NCI-H1417 treated with DMSO at 0.1 percent for 48 hours (cell line): ENCODE measurements around the gene TUBB4A.
"Not testable (repeated sequence)": the region's sequence is repeated elsewhere in the genome, so short reads cannot be mapped to it uniquely, and the experiment has no call there.

Source experiments
- DNase-seq: peaks from one replicate; lab custom pipeline; 2025; lab: John Stamatoyannopoulos, UW

Gene TUBB4A

DNA sequence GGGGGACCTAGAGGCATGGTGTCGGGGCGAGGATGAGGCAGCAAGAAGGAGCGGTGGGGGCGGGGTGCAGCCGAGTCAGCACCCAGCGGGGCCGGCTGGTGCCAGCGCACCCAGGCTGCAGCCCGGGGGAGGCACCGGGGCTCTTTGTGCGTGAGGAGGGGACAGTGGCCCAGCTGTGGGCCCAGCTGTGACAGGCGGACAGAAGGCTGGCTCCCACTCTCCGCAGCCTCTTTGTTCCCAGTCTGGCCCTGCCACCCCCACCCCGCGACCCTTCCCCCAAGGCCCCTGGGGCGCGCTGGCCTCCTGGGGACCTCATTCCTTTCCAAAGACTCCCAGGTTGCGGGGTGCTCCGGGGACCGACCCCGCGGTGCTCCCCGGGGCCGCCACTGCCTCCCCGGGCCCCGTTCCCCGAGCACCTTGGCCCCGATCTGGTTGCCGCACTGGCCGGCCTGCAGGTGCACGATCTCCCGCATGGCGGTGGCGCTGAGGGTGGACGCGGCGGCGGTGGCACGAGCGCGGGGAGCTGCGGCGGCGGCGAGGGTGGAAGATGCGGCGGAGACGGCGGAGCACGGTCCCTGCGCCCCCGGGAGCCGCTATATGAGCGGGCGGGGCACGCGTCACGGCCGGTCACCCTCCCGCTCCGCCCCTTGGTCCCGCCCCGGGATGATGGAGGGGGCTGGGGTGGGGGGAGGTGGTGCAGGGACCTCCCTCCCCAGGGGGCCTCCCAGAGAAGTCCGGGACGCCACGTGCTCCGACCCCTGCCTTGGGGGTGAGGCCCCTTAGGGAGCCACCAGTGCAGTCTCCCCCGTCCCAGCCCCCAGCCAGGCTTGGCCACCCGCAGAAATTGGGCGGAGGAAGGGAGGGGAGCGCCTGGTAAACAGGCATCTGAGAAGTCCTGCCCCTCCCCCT lies at the start of gene TUBB4A:
Gene TUBB4A (minus strand): TSS at position 570 of the 909 bp plus-strand sequence. CDS start 97 bp downstream, at position 473.
- DNase-seq: no peak

DNA sequence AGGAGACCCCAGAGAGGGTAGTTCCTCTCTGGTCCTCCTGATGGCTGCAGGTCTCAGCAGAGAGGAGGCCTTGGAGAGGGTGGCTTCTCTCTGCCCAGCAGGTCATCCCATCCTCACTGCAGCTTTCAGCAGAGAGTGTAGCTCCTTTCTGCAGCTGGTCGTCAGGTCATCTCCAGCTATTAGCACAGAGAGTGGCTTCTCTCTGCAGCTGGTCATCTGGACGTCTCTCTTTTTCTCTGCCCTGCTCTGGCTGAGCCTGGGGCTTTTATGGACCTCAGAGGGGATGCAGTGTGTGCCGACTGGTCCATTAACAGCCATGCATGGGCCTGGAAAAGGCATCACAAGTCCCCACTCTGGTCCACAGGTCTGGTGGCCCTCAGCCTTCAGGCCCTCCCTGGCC lies 49.0 kb upstream of the TUBB4A start:
- DNase-seq: no peak

DNA sequence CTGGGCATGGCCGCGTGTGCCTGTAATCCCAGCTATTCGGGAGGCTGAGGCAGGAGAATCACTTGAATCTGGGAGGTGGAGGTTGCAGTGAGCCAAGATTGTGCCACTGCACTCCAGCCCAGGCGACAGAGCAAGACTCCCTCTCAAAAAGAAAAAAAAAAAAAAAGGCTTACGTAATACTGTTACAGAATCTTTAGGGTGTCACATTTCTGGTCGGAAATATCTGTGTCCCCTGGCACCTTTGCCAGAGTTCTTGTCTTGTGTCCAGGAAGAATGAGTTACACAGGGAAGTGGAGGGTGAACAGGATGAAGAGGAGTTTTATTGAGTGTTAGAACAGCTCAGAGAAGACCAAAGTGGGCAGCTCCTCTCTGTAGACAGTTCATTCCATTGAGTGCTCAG lies 48.6 kb upstream of the TUBB4A start:
- DNase-seq: not testable (repeated sequence)

DNA sequence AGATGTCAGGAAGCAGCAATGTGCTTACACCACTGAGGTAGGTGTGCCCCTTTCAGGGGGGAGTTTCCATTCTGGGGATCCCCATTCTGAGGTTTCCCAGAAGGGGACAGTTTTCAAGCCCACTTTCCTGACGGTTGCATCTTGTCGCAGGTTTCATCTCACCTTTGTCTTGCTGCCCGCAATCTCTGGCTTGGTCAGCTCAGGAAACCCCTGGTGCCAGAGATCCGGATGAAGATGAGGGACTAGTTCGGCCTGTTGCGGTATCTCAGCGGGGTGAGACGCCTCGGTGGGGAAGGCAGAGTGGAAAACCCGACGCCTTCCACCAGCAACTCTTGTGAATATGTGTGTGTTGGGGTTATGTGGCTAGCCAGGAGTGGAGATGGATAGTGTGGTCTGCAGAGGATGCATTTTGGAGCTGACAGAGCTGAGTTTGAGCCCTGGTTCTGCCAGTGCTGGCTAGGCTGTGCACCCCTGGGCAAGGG lies 41.8 kb upstream of the TUBB4A start:
- DNase-seq: no peak

DNA sequence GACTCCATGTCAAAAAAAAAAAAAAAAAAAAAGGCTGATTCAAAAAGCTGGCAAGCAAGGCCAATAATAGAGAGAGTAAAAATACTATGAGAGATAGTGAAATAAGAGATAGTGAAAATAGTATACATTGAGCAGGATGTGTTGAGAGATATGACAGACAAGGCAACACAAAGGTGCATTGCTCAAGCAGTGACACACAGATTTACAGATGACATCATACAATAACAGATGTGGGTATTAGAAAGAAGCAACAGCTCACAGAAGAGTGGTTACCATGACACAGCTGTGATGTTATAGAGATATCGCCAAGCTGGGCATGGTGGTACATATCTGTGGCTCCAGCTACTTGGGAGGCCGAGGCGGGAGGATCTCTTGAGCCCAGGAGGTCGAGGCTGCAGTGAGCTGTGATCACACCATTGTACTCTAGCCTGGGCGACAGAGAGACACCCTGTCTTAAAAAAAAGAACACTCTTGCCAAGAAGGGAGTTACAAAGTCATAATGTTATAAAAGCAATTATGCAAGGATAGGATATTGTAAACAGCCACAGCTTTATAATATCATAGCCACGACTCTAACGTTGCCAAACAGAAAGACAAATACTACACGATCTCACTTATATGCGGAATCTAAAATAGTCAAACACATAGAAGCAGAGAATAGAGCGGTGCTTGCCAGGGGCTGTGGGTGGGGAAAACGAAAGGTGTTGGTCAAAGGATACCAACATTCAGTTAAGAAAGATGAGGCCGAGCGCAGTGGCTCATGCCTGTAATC lies 39.0 kb upstream of the TUBB4A start:
- no peak for DNase-seq

DNA sequence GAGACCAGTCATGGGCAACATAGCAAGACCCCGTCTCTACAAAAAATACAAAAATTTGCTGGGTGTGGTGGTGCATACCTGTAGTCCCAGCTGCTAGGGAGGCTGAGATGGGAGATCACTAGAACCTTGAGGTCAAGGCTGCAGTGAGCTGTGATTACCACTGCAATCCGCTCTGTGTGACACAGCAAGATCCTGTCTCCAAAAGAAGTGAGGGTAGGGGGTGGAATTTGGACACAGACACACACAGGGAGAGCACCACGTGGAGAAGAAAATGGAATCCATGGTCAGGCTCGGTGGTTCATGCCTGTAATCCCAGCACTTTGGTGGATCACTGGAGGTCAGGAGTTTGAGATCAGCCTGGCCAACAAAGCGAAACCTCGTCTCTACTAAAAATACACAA lies 37.4 kb upstream of the TUBB4A start:
- DNase-seq: no peak

DNA sequence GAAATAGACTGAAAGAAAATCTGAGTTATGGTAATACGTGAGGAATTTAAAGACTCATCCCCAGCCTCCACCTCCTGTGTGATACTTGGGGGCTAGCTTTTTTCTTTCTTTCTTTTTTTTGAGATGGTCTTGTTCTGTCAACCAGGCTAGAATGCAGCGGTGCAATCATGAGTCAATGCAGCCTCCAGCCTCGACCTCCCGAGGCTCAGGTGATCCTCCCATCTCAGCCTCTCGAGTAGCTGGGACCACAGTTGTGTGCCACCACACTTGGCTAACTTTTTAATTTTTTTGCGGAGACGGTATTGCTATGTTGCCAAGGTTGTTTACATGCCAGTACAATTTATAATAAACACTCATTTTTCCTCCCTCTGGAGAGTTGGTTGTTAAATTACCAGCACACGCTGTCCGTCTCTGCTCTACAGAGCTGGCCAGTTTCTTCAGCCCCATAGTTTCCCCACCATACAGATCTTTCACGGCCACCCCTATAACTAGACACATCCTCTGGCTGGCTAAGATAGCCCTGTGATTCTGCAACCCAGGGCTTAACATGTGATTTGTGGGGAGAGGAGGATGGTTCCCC lies 33.5 kb upstream of the TUBB4A start:
- DNase-seq: no peak

DNA sequence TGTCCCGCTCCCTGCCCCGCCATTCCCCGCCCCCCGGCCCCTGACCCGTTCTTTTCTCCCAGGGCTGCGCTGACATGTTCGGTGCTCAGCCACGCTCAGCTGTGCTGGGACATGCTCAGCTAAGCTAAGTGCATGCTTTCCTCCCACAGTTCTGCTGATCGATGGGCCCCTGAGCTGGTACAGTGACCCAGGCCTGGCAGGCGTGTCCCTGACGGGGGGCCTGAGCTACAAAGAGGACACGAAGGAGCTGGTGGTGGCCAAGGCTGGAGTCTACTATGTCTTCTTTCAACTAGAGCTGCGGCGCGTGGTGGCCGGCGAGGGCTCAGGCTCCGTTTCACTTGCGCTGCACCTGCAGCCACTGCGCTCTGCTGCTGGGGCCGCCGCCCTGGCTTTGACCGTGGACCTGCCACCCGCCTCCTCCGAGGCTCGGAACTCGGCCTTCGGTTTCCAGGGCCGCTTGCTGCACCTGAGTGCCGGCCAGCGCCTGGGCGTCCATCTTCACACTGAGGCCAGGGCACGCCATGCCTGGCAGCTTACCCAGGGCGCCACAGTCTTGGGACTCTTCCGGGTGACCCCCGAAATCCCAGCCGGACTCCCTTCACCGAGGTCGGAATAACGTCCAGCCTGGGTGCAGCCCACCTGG lies 32.5 kb upstream of the TUBB4A start:
- no peak for DNase-seq

DNA sequence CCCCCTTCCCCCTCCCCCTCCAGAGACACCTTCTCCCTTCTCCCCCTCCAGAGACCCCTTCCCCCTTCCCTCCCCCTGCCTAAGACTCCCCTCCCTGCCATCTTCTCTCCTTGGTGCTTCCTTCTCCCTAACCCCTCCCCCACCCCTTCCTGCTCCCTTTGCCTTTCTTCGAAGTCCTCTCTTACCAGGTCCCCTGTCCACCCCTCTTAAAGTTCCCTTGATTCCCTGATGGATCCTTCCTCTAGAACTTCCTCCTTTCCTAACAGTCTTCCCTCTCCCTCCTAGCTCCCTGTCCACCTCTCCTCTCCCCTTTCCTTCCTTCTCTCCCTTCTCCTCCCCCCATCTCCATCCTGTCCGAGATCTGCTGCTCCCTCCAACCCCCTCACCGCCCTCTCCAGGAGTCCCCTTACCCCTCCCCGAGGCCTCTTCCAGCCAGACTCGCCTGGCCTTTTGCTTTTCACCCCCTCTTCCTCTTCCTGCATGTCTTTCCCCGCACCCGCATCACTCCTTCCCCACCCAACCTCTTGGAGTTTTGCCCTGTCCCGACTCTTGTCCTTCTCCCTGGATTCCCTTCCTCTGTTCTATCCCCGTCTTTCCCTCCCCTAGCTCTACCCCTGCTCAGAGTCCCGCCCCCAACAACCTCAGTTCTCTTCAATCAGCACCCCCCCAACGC lies 31.8 kb upstream of the TUBB4A start:
- no peak for DNase-seq

DNA sequence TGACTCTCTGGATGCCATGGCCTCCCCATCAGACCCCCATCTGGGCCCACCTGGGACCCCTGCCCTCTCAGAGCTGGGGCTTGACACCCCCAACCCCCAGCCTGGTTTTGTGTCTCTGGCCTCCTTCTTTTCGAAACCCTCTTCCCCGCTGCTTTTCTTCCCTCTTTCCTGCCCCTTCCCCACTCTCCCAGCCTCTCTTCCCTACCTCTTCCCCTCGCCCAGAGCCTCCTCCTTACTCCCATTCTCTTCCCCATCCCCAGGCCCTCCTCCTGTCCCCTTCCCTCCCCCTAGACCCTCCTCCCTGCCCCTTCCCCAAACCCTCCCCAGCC lies 30.9 kb upstream of the TUBB4A start:
- no peak for DNase-seq

DNA sequence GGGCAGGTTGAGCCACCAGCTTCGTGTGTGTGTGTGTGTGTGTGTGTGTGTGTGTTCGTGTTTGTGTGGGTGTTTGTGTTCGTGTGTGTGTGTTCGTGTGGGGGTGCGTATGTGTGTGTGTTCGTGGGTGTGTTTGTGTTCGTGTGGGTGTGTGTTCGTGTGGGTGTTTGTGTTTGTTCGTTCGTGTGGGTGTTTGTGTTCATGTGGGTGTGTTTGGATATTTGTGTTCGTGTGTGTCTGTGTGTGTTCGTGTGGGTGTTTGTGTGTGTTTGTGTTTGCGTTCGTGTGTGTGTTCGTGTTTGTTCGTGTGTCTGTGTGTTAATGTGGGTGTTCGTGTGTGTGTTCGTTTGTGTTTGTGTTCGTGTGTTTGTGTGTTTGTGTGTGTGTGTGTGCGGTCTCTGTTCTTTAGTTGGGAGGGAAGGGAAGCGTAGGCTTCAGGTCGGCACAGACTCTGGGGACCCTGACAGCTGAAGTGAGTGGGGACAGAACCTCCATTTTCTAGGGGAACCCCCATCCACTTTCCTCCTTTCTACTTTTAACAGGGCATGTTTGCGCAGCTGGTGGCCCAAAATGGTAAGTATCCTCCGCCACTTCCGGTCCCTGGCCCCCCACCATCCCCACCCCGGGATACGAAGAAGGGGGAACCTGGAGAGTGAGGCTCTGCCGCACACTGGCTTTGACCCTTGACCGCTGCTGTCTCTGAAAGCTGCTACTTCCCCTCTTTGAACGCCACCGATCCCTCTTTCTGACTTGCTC lies 30.3 kb upstream of the TUBB4A start:
- no peak for DNase-seq

DNA sequence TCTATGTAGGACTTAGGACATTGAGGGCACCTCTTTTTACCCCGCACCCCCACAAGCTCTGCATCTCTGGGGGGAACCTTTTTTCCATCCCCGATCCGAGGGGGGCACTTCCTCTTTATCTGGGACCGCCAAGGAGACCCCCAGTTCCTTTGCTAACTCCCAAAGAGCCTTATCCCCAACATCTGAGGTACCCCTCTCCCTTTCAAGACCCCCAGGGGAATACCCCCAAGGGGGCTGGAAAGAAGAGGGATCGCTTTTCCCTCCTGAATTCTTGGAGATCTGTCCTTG lies 29.8 kb upstream of the TUBB4A start:
- DNase-seq: no peak

DNA sequence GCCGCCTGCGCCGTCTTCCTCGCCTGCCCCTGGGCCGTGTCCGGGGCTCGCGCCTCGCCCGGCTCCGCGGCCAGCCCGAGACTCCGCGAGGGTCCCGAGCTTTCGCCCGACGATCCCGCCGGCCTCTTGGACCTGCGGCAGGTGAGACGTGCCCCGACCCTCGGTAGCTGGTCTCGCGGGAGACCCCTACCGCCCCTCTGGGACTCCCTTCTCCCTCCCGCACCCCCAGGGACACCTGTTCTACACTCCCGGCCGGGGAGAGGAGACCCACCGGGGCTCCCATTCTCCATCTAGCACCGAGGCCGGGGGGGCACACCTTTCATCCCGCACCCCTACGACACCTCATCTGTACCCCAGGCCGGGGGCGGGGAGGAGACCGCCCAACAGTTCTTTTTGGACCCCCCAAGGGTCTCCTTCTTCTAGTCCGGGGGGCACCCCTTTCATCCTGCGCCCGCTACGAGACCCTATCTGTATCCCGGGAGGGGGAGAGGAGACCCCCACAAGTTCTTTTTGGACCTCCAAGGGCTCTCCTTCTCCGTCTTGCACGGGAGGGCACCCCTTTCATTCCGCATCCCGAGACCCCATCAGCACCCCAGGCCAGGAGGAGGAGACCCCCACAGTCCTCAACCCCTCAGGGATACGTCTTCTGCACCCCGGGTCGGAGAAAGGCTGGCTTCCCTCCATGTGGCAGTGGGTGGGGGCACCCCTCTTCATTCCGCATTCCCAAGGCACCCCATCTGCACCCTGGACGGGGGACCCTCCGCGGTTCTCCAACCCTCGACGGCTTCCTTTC lies 29.2 kb upstream of the TUBB4A start:
- DNase-seq: no peak

DNA sequence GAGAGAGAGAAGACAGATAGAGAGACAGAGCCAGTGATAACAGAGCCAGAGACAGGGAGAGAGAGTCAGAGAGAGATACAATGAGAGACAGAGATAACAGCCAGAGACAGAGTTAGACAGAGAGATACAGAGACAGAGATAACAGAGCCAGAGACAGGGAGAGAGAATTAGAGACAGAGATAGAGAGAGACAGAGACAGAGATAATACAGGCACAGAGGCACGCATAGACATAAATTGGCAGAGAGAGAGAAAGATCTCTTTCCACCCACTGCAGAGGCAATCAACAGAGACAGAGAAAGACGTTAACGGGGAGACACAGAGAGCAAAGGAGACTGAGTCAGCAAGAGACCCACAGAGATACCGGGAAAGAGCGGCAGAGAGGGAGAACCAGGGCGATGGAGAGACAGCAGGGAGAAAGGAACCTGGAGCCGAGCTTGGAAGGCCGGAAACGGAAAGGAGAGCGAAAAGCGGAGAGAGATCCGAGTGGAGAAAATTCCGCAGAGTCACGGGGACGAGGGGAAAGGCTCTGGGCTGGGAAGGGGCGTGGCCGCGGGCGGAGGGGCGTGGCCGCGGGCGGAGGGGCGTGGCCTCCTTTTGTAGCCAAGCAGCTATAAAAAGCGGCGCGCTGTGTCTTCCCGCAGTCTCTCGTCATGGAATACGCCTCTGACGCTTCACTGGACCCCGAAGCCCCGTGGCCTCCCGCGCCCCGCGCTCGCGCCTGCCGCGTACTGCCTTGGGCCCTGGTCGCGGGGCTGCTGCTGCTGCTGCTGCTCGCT lies 28.5 kb upstream of the TUBB4A start, which contains the start of gene TNFSF9:
Gene TNFSF9 (plus strand): TSS at position 641 of the 777 bp plus-strand sequence. CDS start 11 bp downstream, at position 652.
- peak; percentile 5 for DNase-seq

DNA sequence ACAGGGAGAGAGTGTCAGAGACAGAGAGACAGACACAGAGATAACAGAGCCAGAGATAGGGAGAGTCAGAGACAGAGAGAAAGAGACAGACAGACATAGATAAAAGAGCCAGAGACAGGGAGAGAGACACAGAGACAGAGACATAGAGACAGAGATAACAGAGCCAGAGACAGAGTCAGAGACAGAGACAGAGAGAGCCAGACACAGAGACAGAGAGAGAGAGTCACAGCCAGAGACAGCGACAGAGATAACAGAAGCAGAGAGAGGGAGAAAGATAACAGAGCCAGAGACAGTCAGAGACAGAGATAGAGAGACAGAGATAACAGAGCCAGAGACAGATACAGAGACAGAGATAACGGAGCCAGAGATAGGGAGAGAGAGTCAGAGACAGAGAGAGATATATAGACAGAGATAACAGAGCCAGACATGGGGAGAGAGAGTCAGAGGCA lies 27.9 kb upstream of the TUBB4A start:
- DNase-seq: no peak

DNA sequence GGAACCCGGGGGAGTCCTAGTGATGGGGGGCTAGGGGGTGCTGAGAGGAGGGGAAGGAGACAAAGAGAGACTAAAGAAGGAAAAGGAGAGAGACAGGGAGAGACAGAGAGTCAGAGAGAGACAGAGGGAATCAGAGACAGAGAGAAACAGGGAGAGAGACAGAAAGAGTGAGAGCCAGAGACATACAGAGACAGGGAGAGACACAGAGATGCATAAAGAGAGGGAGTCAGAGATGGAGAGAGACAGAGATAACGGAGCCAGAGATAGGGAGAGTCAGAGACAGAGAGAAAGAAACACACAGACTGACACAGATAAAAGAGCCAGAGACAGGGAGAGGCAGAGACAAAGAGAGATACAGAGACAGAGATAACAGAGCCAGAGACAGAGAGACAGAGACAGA lies 27.2 kb upstream of the TUBB4A start:
- no peak for DNase-seq

DNA sequence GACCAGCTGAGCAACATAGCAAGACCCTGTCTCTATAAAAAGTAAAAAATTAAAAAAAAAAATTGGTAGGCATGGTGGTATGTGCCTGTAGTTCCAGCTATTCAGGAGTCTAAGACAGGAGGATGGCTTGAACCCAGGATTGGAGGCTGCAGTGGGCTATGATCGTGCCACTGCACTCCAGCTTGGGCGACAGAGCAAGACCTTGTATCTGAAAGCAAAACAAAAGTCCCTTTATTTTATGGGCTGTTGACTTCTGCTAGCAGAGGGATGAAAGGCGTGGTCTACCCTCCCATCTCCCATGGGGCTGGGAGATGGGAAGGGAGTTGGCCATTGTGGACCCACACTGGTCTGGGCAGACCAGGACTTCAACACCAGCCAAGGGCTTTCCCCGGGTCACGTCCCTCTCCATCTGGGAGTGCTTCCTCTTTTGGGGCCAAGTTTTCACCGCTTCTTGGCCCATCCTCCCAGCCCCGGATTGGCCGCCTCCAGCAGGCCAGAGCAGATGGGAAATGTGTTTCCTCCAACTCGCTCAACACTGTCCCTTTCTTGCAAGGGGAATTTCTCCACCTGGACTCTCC lies 26.5 kb upstream of the TUBB4A start:
- DNase-seq: no peak

DNA sequence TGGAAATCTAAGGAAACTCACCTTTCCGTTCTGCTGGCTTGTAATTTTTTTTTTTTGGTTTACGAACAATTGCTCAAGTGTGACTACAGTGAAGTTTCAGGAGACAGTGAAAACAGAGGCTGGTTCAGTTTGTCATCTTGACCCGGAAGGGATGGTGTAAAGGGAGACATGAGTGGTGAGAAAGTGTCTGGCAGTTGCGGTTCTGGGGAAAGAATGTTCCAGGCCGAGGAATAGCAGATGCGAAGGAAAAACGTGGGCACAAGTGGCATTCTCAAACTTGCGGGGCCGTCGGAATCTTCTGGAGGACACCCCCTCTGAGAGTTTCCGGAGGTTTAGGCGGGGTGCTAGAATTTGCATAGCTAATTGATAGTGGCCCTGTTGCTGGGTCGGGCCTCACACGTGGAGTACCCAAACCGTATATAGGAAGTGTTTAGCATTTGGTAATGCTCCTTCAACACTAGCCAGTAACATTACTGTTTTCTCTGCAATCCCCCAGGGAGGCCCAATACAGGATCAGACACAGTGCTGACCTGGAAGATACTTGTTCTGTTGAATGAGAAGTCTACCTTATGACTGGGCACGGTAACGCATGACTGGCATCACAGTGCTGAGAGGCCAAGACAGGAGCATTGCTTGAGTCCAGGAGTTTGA lies 25.9 kb upstream of the TUBB4A start:
- no peak for DNase-seq
